ENCODE results near the gene CEP135.
"Not testable (repeated sequence)": the region's sequence is repeated elsewhere in the genome, so short reads cannot be mapped to it uniquely, and the experiment has no call there.

The CEP135 gene

GRCh38 chr4:55941881-55942396, 6.8 kb upstream of the CEP135 start:
- no peak for DNase-seq (ENCODE audit: low read depth in 2 of 3, low spot score in 2 of 3)

DNA sequence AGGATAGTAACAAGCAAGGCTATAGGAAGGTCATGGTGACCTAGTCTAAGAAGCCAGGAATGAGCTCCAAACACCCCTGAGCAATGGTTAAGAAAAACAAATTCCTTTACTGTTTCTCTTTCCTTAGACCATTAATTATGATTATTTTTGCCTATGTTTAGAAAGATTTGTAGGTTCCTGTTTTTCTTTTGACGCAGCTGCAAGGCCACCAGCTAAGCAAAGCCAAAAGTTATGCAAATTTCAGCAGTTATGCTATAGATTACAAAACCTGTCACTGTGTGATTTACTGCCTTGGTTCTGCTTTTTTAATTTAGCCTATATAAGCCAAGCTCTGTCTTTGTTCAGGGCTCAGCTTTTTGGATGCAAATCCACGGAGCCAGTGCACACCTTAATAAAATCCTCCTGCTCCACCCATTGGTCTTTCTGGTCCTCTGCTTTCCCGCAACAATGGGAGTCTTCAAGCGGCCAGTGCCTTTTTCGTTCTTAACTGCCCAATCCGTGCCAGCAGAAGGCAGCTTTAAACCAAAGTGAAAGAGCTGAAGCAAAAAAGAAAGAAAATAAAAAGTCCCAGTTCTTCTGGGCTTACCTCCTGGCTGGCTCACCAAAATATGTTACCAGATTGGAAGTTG, 1.4 kb upstream of the CEP135 start:
- DNase-seq (ENCODE audit: low read depth in 2 of 3, low spot score in 2 of 3) = no peak

GRCh38 chr4:55947912-55948725, 626 bp upstream of the CEP135 start:
- DNase-seq (ENCODE audit: low read depth in 2 of 3, low spot score in 2 of 3) = no peak

GRCh38 chr4:55949482-55949802, 697 bp downstream of the CEP135 start:
- DNase-seq (ENCODE audit: low read depth in 2 of 3, low spot score in 2 of 3) = no peak

DNA sequence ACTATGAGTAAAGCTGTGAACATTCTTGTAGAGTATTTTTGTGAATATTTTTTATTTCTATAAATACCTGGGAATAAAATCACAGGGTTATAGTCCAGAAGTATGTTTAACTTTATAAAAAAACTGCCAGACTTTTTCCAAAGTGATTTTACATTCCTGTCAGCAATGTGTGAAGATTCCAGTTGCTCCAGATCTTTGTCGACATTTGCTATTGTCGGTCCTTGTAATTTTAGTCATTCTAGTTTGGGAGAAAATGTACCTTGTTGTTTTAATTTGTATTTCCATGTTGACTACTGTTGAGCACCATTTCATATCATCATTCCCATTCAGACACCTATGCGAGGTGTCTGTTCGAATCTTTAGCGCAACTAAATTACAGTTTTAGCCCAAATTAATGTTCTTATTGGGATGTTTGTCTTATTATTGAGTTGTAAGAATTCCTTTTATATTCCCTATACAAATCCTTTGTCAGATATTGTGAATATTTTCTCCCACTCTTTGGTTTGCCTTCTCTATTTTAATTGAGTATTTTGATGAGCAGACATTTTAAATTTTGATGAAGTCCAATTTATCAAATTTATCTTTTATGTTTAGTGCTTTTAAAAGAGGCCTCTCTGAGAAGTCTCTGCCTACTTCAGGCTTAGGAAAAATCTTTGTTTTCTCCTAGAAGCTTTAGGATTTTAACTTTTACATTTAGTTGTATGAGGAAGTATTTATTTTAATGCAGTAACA, 2.6 kb downstream of the CEP135 start:
- no peak for DNase-seq (ENCODE audit: low read depth in 2 of 3, low spot score in 2 of 3)

- no peak for DNase-seq (ENCODE audit: low read depth in 2 of 3, low spot score in 2 of 3)
These were observed 7.0 kb downstream of the CEP135 start for GRCh38 chr4:55955710-55956109.

- DNase-seq (ENCODE audit: low read depth in 2 of 3, low spot score in 2 of 3) = no peak
These were observed 10.9 kb downstream of the CEP135 start for GRCh38 chr4:55959655-55960054.

DNA sequence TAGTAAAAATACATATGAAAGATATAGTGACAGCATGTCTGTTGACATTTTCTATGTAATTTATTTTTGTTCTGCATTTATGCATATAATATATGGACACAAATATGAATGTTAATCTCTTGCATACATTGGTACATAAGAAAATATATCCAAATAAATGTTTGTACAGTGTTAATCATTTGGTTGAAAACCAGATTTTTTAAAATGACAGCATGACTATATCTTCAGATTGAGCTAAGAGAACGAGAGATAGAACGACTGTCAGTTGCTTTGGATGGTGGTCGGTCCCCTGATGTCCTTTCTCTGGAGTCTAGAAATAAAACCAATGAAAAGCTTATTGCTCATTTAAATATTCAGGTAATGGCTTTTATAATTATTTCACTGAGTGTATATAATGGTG, 15.3 kb downstream of the CEP135 start:
- no peak for DNase-seq (ENCODE audit: low read depth in 2 of 3, low spot score in 2 of 3)

DNA sequence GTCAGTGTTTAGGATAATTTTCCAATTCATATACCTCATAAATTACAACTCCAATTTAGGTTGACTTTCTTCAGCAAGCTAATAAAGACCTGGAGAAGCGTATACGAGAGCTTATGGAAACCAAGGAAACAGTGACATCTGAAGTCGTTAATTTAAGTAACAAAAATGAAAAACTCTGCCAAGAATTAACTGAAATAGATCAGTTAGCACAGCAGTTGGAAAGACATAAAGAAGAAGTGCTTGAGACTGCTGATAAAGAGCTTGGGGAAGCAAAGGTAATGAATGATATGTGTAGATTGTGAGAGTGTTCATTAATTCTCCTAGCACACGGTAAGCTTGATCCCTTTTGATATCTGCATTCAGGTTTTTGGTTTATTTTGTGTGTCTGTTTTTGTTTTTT, 16.8 kb downstream of the CEP135 start:
- no peak for DNase-seq (ENCODE audit: low read depth in 2 of 3, low spot score in 2 of 3)

DNA sequence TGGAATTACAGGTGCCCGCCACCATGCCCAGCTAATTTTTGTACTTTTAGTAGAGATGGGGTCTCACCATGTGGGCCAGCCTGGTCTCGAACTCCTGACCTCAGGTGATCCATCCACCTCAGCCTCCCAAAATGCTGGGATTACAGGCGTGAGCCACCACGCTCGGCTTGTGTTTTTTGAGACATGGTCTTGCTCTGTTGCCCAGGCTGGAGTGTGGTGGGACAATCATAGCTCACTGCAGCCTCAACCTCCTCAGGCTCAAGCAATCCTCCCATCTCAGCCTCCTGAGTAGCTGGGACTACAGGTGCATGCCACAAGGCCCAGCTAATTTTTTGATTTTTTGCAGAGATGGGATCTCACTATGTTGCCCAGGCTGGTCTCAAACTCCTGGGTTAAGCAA, 17.6 kb downstream of the CEP135 start:
- DNase-seq (ENCODE audit: low read depth in 2 of 3, low spot score in 2 of 3) = not testable (repeated sequence)

- no peak for DNase-seq (ENCODE audit: low read depth in 2 of 3, low spot score in 2 of 3)
These were observed 18.6 kb downstream of the CEP135 start for GRCh38 chr4:55967376-55967775.

GRCh38 chr4:55973650-55974049, 24.9 kb downstream of the CEP135 start:
- no peak for DNase-seq (ENCODE audit: low read depth in 2 of 3, low spot score in 2 of 3)

DNA sequence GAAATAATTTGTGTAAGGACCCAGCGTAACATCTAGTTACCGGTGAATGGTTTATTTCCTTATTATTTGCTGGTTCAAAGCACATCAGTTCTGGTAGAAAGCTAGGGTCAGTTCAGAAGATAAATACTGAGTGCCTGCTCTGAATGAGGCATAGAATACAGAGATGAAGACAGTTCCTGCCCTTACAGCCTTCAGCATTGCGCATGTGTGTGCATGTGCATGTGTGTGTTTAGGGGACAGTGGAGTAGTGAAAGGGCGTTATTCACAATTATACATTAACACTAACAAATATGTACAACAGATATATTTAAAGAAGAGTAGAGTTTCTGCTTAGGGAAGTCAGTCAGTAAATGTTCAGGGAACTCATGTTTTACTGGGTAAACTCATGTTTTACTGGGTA, 29.1 kb downstream of the CEP135 start:
- no peak for DNase-seq (ENCODE audit: low read depth in 2 of 3, low spot score in 2 of 3)

- DNase-seq (ENCODE audit: low read depth in 2 of 3, low spot score in 2 of 3) = no peak
These were observed 30.8 kb downstream of the CEP135 start for GRCh38 chr4:55979562-55979961.

DNA sequence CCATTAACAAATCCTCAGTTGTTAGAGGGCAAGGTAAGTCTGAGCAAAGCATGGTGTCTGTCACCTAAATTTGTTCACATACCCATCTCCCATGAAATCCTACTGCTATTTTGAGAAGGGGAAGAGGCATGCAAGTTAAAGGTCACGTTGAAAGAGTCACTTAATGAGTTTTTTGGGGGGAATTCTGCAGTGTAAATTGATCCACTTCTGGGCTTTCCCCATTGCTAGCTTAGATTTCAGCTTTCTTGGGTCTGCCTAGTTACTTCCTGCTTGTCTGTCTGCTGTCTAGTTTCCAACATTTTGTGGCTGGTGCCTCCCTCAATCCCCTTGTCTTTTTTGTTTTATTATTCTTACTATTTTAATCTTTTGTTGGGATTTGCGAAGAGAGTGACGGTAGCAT, 32.0 kb downstream of the CEP135 start:
- no peak for DNase-seq (ENCODE audit: low read depth in 2 of 3, low spot score in 2 of 3)

- no peak for DNase-seq (ENCODE audit: low read depth in 2 of 3, low spot score in 2 of 3)
These were observed 34.2 kb downstream of the CEP135 start for GRCh38 chr4:55982976-55983375.

- DNase-seq (ENCODE audit: low read depth in 2 of 3, low spot score in 2 of 3) = no peak
These were observed 41.0 kb downstream of the CEP135 start for GRCh38 chr4:55989766-55990165.

DNA sequence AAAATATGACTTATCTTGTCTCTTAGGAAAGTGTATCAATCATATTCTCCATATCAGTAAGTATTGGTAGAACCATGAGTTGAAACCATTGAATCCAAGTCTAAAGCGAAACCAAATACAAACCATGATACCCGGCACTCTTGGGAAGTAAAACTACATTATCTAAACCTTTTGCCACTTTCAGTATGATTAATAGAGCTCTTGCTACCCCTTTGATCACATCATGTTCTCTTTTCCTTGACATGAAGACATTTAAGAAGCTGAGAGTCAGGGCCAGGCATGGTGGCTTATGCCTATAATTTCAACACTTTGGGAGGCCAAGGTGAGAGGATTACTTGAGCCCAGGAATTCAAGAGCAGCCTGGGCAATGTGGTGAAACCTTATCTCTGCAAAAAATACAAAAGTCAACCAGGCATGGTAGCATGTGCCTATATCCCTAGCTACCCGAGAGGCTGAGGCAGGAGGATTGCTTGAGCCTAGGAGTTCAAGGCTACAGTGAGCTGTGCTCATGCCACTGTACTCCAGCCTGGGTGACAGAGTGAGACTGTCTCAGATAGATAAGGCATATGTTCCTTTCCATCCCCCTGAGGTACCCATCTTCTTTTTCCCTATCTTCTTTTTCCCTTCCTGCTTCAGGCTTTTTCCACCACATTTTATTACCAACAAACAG, 45.4 kb downstream of the CEP135 start:
- DNase-seq (ENCODE audit: low read depth in 2 of 3, low spot score in 2 of 3) = no peak

- DNase-seq (ENCODE audit: low read depth in 2 of 3, low spot score in 2 of 3) = no peak
These were observed 47.9 kb downstream of the CEP135 start for GRCh38 chr4:55996646-55997045.

DNA sequence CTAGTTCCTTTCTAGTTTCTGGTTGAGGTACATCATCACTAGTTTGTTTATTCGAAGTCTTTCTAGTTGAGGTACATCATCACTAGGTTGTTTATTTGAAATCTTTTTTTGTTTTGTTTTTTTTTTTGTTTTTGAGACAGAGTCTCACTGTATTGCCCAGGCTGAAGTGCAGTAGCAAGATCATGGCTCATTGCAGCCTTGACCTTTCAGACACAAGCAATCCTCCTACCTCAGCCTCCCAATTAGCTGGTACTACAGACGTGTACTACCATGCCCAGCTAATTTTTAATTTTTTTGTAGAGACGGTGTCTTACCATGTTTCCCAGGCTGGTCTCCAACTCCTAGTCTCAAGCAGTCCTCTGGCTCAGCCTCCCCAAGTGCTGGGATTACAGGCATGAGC, 54.9 kb downstream of the CEP135 start:
- no peak for DNase-seq (ENCODE audit: low read depth in 2 of 3, low spot score in 2 of 3)

- no peak for DNase-seq (ENCODE audit: low read depth in 2 of 3, low spot score in 2 of 3)
These were observed 55.5 kb downstream of the CEP135 start for GRCh38 chr4:56004235-56004634.

DNA sequence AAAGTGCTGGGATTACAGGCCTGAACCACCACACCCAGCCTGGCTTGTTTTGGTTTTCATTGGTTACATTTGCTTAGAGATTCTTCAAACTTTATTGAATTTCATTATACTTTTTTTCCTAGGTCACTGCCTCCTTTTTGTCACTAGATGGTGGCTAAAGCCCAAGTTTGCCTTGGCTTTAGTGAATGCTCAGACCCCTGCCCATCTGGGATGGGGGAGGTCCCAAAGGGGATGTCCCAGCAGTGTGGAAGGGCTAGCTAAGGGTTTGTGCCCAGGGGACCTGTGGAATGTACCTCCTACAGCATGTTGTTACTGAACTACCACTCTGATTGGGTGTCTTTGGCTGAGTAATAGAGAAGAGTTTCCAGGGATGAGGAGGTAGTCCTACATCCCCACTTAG, 58.4 kb downstream of the CEP135 start:
- DNase-seq (ENCODE audit: low read depth in 2 of 3, low spot score in 2 of 3) = no peak
